Lung (tissue), 12 donors: Measurements from ENCODE around the gene VPS41. TPM values are rescaled to one million over a fixed set of nuclear protein-coding genes. Genes with fewer than 3 reads are reported as not detected.
A peak's percentile ranks its signal among the peaks of the same experiment; 100 is the strongest.

Experiments used
- ATAC-seq: fragments of 200-7000 bp; cut with Tn5 transposase; one replicate; pipeline ENCODE4 v1.9.1; 2020; ENCODE audit warnings: moderate number of reproducible peaks; ENCODE audit not compliant: insufficient read depth, low FRiP score
- DNase-seq, 3 donors: peaks; one replicate each; pipeline ENCODE4 v3.0.0-alpha.2; 2013 to 2017
- H3K27ac ChIP-seq, 2 donors: one replicate each; pipeline ENCODE4 v1.5.1; 2013; ENCODE audit warnings: mild to moderate bottlenecking in 2 of 2, moderate library complexity in 2 of 2, control low read depth in 1 of 2, inconsistent platforms in 1 of 2, low read depth in 1 of 2, low read length in 1 of 2
- H3K27me3 ChIP-seq, 3 donors: one replicate each; pipeline ENCODE4 v1.5.1; 2013; ENCODE audit warnings: low read length in 2 of 3; ENCODE audit not compliant: control insufficient read depth in 3 of 3, insufficient read depth in 3 of 3
- H3K36me3 ChIP-seq, 4 donors: one replicate each; pipeline ENCODE4 v1.5.1; 2013; ENCODE audit warnings: low read length in 4 of 4, mild to moderate bottlenecking in 1 of 4, moderate library complexity in 1 of 4; ENCODE audit not compliant: control insufficient read depth in 4 of 4, insufficient read depth in 4 of 4
- H3K4me1 ChIP-seq, 5 donors: one replicate each; pipeline ENCODE4 v1.5.1; 2013; ENCODE audit warnings: low read length in 5 of 5, mild to moderate bottlenecking in 2 of 5, moderate library complexity in 1 of 5; ENCODE audit not compliant: control insufficient read depth in 5 of 5, insufficient read depth in 5 of 5
- H3K4me3 ChIP-seq: one replicate; pipeline ENCODE4 v1.5.1; 2013; ENCODE audit warnings: mild to moderate bottlenecking, control low read depth, moderate library complexity
- H3K9ac ChIP-seq, 2 donors: one replicate each; pipeline ENCODE4 v1.5.1; 2013; ENCODE audit warnings: low read length in 2 of 2, control low read depth in 1 of 2; ENCODE audit not compliant: insufficient read depth in 1 of 2
- H3K9me3 ChIP-seq, 4 donors: one replicate each; pipeline ENCODE4 v1.5.1; 2013; ENCODE audit warnings: low read length in 3 of 4, mild to moderate bottlenecking in 1 of 4, moderate library complexity in 1 of 4; ENCODE audit not compliant: control insufficient read depth in 4 of 4, insufficient read depth in 3 of 4
- CTCF ChIP-seq: IDR thresholded peaks from 2 replicates; pipeline ENCODE4 v1.5.1; 2012; ENCODE audit warnings: mild to moderate bottlenecking; ENCODE audit errors: control extremely low read depth, extremely low read depth
- WGBS, 2 donors: extraction: QIAGEN DNeasy Blood & Tissue Kit; methylation state at CpG; one replicate each; pipeline ENCODE4 v1.1.7; 2013; 5-methylcytosine and 5-hydroxymethylcytosine counted together
- polyA plus RNA-seq, 2 donors: library from polyadenylated mRNA; stranded (reverse); fragments of 200-250 nt; gene quantifications; one replicate each; pipeline ENCODE4 v1.2.1, GENCODE V29; 2013
- total RNA-seq, 2 donors: library from RNA; depleted of rRNA in 1 of 2; stranded (reverse); fragments of >200 nt in 1 of 2; gene quantifications; one replicate each; pipeline ENCODE4 v1.2.1, GENCODE V29; 2014 to 2021
- donor health status: control.
- donor health status: control.
- donor health status: Bipolar disorder and iron deficiency.
- donor health status: healthy.
- donor health status: DM: yes; HTN: yes; CAD: no.

VPS41 gene
- total and polyA plus RNA-seq, 4 donors: 13.8 to 88.6 (median 48.1) TPM

GRCh38 chr7:38678698-38679054, 230.3 kb downstream of the VPS41 start:
- 80 to 95% methylated on average over 1 of the region's 1 CpG for WGBS, 2 donors
- Histone ChIP-seq H3K27me3 (no peaks in the 10 kb centered on the region), H3K9ac (no peak overlapping the region), H3K36me3 (no peaks in the 10 kb centered on the region), H3K9me3 (peaks cover 0 to 6% (median 1%) of the 10 kb centered on the region in 4 donors), H3K4me3 (no peak overlapping the region), H3K4me1 (peaks cover 0 to 16% (median 5%) of the 10 kb centered on the region in 5 donors), H3K27ac (no peak overlapping the region)
- DNase-seq: no peak
- no peak for ATAC-seq
- TF ChIP-seq CTCF: no peak

- TF ChIP-seq CTCF: no peak
- H3K27me3 ChIP-seq: no peaks in the 10 kb centered on the region
- H3K27ac ChIP-seq: no peak overlapping the region
- peaks cover 0 to 6% (median 1%) of the 10 kb centered on the region in 4 donors for H3K9me3 ChIP-seq
- H3K9ac ChIP-seq: no peak overlapping the region
- no peaks in the 10 kb centered on the region for H3K36me3 ChIP-seq
- 86 to 92% methylated on average over 5 of the region's 5 CpGs for WGBS, 2 donors
- H3K4me1 ChIP-seq: peaks cover 0 to 13% (median 5%) of the 10 kb centered on the region in 5 donors
- DNase-seq: no peak
- no peak for ATAC-seq
- no peak overlapping the region for H3K4me3 ChIP-seq
Observed at GRCh38 chr7:38677981-38678697, 230.9 kb downstream of the VPS41 start.

DNA sequence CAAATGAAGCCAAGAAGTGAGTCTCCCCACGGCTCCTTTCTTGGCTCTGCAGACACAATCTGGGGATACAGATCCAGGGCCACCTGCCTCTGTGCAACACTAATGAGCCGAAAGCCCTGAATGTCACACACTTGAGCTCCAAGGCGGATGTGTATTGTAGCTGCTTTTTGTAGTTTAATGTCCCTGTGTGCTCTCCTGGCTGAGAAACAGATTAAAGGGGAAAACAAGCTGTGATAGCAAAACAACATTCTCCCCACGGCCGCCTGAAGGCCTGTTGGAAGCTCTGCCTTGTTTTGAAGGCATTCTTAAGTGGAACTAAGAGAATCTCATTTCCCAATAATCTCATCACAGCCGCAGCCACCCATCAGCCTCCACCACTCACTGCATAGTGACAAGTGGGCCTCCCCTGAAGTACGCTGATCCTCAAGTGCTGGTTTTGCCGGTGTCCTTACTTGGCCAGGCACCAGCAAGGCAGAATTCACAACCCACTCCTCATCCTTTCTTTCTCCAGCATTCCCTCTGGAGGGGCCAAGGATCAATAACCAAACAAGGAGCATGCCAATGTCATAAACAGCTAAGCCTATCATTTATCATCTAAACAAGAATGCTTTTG, 233.4 kb downstream of the VPS41 start:
- peak in 1 of 3 donors; percentile 6 for DNase-seq
- Histone ChIP-seq H3K9me3 (peaks cover 0 to 6% (median 1%) of the 10 kb centered on the region in 4 donors), H3K27me3 (no peaks in the 10 kb centered on the region), H3K4me1 (no peaks in the 10 kb centered on the region), H3K9ac (no peak overlapping the region), H3K36me3 (no peaks in the 10 kb centered on the region), H3K27ac (no peak overlapping the region), H3K4me3 (no peak overlapping the region)
- WGBS, 2 donors: 62 to 81% methylated on average over 8 of the region's 8 CpGs
- no peak for ATAC-seq
- no peak for TF ChIP-seq CTCF
